Measurements from ENCODE around the gene KSR1.

GRCh38 chr17:27464431-27464830, 8.2 kb downstream of the KSR1 start:
- no peak for TF ChIP-seq CTCF (IDR thresholded peaks at IDR 0.05; ENCODE audit: insufficient read depth, low read depth, low read length)
- no peak for TF ChIP-seq EZH2 (IDR thresholded peaks at IDR 0.05; ENCODE audit: insufficient read depth, low read length)
